ENCODE results near the gene B3GALT6.

GRCh38 chr1:1197188-1197500 is 34.9 kb upstream of the B3GALT6 start:
- TF ChIP-seq ATF3 (CRISPR knock-in tag; conservative IDR thresholded peaks at IDR 0.05), result no peak
- TF ChIP-seq USF2 (CRISPR knock-in tag; IDR thresholded peaks at IDR 0.05), result no peak
- no peak for TF ChIP-seq MYBL2 (CRISPR knock-in tag; IDR thresholded peaks at IDR 0.05)
- no peak for TF ChIP-seq CTCF (IDR thresholded peaks at IDR 0.05)
- no peak for TF ChIP-seq ZBTB43 (CRISPR knock-in tag; IDR thresholded peaks at IDR 0.05)
- no peak for TF ChIP-seq CREB1 (CRISPR knock-in tag; IDR thresholded peaks at IDR 0.05)

All from WTC11 (cell line).